GM08714 (cell line): ENCODE results near the gene SNX18.

Experiments
- H3K4me3 ChIP-seq: fragments of 200-500 bp; sonication (Bioruptor generic); 2 replicates; pipeline ENCODE4 v1.5.1; 2014; ENCODE audit warnings: mild to moderate bottlenecking, low read length, inconsistent platforms
- ZNF274 ChIP-seq: IDR thresholded peaks from 2 replicates; pipeline ENCODE4 v1.6.1; 2012; ENCODE audit warnings: mild to moderate bottlenecking, low read depth, low read length

SNX18 gene

GRCh38 chr5:54541823-54542783, 24.5 kb downstream of the SNX18 start:
- TF ChIP-seq ZNF274: no peak
- no peak overlapping the region for H3K4me3 ChIP-seq

- no peak overlapping the region for H3K4me3 ChIP-seq
- TF ChIP-seq ZNF274: no peak
Measured at GRCh38 chr5:54544044-54544443, 26.5 kb downstream of the SNX18 start.

GRCh38 chr5:54545796-54546195, 28.2 kb downstream of the SNX18 start:
- no peak for TF ChIP-seq ZNF274
- H3K4me3 ChIP-seq: no peak overlapping the region

GRCh38 chr5:54547711-54548250, 30.2 kb downstream of the SNX18 start:
- TF ChIP-seq ZNF274: no peak
- H3K4me3 ChIP-seq: no peak overlapping the region

- H3K4me3 ChIP-seq: no peak overlapping the region
- TF ChIP-seq ZNF274: no peak
Measured at GRCh38 chr5:54548565-54548964, 31.0 kb downstream of the SNX18 start.

GRCh38 chr5:54551292-54551691, 33.7 kb downstream of the SNX18 start:
- TF ChIP-seq ZNF274: no peak
- H3K4me3 ChIP-seq: no peak overlapping the region

GRCh38 chr5:54551926-54552325, 34.4 kb downstream of the SNX18 start:
- H3K4me3 ChIP-seq: no peak overlapping the region
- no peak for TF ChIP-seq ZNF274

- TF ChIP-seq ZNF274: no peak
- H3K4me3 ChIP-seq: no peak overlapping the region
Measured at GRCh38 chr5:54552446-54552845, 34.9 kb downstream of the SNX18 start.

- no peak overlapping the region for H3K4me3 ChIP-seq
- no peak for TF ChIP-seq ZNF274
Measured at GRCh38 chr5:54553659-54554207, 36.2 kb downstream of the SNX18 start.

GRCh38 chr5:54556141-54556540, 38.6 kb downstream of the SNX18 start:
- H3K4me3 ChIP-seq: no peak overlapping the region

GRCh38 chr5:54558362-54558761, 40.8 kb downstream of the SNX18 start:
- no peak overlapping the region for H3K4me3 ChIP-seq
- no peak for TF ChIP-seq ZNF274

More at GRCh38 chr5:54556141-54556540, 38.6 kb downstream of the SNX18 start:
- no peak for TF ChIP-seq ZNF274

- H3K4me3 ChIP-seq: no peak overlapping the region
- no peak for TF ChIP-seq ZNF274
Measured at GRCh38 chr5:54561651-54562050, 44.1 kb downstream of the SNX18 start.

- no peak overlapping the region for H3K4me3 ChIP-seq
- TF ChIP-seq ZNF274: no peak
Measured at GRCh38 chr5:54563083-54563761, 45.7 kb downstream of the SNX18 start.

GRCh38 chr5:54567996-54568395, 50.4 kb downstream of the SNX18 start:
- no peak overlapping the region for H3K4me3 ChIP-seq
- TF ChIP-seq ZNF274: no peak
